ENCODE results near the gene RARRES1. TPM values are rescaled to one million over a fixed set of nuclear protein-coding genes. Genes with fewer than 3 reads are reported as not detected.

RARRES1 gene
- total RNA-seq, 1 donor from 2014 or later = 1.3 TPM

DNA sequence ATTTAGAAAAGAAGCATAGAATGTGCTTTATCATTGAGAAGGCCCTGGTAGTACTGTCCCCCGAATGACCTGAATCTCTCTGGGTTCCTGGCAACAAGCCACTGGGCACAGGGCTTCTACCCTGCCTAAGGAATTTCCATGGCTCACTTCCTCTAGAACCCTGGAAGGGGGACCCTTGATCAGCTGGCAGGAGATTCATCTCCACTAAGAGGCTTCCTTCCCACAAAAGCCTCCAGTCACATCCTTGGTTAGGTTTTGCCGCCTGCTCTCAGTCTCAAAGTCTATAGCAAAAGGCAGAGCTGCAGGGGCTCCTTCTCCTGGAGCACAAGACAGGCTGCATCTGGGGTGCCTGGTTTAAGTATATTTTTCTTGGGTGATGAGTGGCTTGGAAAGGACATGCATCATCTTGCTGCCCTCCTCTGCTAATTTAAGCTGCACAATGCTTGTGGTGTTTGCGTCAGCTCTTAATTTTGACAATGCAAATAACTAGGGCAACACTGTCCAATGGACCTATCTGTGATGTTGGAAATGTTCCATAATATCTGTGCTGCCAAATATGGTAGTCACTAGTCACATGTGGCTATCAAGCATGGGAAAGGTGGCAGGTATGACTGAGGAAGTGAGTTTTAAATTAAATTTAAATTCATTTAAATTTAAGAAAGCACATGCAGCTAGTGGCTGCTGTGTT lies 33.4 kb upstream of the RARRES1 start:
- DNase-seq (ENCODE audit: low spot score) (no peak), ATAC-seq (no peak)

DNA sequence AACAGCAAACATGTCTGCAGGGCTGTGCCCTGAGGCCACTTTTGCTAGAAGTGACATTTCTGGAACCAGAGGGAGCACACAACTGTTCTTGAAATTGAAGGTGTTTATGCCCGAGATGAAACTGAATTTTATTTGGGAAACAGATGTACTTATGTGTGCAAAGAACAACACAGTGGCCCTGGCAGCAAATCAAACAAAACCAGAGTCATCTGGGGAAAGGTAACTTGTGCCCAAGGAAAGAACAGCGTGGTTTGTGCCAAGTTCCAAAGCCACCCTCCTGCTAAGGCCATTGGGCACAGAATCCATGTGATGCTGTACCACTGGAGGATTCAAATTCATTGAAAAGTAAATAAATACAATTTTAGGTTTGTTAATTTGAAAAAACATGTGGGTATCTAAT lies 31.2 kb upstream of the RARRES1 start:
- no peak for ATAC-seq
- no peak for DNase-seq (ENCODE audit: low spot score)

DNA sequence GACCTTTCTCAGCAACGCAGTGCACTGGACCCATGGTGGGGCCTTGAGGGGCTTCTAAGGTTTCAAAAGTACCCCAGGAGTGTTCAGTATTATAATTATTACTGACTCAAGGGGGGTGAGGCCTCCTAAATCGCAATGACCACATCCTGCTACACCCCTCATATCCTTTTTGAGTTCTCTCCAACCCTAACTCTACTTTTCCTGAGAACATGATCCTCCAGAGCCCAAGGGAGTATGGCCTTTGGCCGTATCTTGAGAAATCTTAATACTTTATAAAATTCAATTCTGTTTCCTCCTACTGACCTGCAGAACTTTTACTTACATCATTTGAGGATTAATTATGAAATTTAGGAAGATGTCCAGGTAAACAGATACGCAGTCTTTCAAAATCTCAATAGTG lies 30.4 kb upstream of the RARRES1 start:
- no peak for ATAC-seq

DNA sequence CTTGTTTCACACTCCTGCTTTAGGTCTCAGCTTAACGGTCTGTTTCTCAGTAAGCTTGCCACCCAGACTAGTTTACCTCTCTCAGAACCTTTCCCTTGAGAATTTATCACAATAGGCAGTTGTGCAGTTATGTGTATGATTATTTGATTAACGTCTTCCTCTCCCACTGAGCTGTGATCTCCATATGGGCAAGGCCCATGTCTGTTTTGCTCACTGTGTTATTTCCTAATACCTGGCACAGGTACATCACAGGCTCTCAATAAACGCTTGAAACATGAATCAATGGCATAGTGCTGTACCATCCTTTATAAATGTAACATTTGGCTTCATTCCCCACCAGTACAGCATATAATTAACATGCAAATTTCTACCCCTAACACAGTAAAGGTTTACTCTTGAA lies 29.1 kb upstream of the RARRES1 start:
- no peak for ATAC-seq

More for the DNA sequence above, 30.4 kb upstream of the RARRES1 start:
- DNase-seq (ENCODE audit: low spot score) = no peak

DNA sequence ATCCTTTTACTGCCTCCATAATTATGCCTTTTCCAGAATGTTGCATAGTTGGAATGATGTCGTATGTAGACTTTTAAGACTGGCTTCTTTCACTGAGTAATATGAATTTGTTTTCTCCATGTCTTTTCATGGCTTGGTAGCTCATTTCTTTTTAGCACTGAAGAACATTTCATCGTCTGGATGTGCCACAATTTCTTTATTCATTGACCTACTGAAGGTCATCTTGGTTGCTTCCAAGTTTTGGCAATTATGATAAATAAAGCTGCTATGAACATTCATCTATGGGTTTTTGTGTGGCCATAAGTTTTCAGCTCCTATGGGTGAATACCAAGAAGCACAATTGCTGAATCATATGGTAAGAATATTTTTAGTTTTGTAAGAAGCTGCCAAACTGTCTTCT lies 23.2 kb upstream of the RARRES1 start:
- ATAC-seq = no peak

More for the DNA sequence above, 29.1 kb upstream of the RARRES1 start:
- no peak for DNase-seq (ENCODE audit: low spot score)

DNA sequence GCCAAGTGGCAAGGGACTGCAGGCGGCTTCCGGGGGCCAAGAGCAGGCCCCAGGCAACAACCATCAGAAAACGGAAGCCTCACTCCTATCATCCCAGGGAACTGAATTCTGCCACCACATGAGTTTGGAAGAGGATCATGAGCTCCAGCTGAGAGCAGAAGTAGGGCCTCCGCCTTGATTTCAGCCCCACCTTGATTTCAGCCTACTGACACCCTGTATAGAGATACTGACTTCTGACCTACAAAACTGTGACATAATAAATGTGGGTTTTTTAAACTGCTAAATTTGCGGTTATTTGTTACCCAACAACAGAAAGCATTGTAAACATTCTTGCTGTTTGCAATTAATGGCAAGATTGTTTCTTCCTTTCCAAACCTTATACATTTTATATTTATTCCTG lies 21.6 kb upstream of the RARRES1 start:
- no peak for DNase-seq (ENCODE audit: low spot score)
- ATAC-seq = no peak

More for the DNA sequence above, 23.2 kb upstream of the RARRES1 start:
- no peak for DNase-seq (ENCODE audit: low spot score)

DNA sequence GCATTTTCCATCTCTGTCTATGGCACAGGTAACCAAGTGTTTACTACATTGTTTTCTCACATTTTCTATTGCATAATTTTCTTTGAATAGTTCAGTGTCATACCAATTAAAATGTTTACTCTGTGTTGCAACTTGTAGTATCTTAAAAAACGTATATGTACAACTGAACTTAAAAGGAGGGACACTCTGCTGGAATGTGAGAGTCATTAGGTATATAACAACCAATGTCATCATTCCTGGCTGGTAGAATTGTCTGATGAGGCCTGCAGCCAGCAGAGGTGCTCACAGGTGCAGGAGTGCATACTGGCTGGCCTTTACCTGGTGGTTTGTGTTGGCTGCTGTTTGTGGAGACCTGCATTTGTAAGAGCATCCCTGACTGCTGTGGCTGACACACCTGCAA lies 19.1 kb upstream of the RARRES1 start:
- ATAC-seq (no peak), DNase-seq (ENCODE audit: low spot score) (no peak)

DNA sequence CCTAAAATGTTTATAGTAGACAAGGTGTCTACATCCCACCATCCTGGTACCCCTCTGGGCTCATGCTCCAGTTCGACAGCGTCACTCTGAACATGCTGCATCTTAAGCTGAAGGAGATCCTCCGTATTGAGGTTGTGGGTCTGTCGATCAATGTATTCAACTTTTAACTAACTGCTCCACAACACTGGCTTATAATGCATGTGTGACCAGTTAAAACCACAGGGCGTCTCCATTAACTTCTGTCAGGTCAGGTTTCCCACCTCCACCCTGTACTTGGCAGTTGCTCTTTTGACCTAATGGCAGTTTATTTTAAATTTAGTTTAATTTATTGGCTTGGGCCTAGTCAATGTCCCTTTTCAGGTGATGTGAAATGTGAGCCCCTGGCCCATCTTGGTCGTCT lies 17.8 kb upstream of the RARRES1 start:
- DNase-seq (ENCODE audit: low spot score) = no peak

DNA sequence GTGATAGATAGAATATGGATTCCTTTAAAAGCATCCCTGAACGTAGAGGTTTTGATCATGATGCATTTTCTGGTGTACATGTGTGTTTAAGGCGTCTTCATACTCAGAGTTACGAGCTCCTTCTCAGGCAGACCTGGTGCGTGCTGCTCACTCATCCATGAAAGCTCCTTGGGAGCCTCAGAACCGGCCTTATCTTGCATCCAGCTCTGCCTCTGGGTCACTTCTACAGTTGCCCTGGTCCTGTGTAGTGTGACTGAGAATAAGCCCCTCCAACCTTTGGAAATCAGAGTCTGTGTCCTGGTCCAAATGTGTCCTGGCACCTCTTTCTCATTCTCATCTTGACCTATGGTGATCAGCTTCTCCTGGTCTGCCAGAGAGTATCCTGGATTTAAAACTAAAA lies 17.3 kb upstream of the RARRES1 start:
- ATAC-seq (no peak), DNase-seq (ENCODE audit: low spot score) (no peak)

More for the DNA sequence above, 17.8 kb upstream of the RARRES1 start:
- no peak for ATAC-seq

DNA sequence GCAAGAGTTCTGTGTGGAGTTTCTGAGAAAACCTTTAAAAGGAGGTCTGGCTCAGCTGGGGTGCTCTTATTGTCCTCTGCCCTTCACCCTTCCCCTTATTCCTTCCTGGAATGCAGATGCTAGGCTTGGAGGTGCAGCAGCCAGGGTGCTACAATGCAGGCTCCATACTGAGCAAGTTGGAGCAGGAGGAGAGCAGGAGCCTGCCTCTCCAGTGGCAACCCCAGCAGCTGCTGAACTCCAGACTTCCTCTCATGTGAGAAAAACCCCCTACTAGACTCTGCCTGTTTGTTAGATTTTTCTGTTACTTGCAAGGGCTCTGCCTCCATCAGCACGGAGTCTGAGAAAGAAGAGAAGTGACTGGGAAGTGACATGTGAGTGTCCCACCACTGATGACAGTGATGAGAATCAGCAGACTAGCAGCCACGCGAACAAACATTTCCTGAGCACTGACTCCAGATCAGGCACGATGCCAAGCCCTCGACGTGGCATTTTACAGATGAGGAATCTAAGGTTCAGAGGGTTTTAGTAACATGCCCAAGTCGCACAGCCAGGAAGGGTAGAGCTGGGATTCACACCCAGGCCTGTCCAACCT lies 16.1 kb upstream of the RARRES1 start:
- peak; percentile 30 for ATAC-seq

DNA sequence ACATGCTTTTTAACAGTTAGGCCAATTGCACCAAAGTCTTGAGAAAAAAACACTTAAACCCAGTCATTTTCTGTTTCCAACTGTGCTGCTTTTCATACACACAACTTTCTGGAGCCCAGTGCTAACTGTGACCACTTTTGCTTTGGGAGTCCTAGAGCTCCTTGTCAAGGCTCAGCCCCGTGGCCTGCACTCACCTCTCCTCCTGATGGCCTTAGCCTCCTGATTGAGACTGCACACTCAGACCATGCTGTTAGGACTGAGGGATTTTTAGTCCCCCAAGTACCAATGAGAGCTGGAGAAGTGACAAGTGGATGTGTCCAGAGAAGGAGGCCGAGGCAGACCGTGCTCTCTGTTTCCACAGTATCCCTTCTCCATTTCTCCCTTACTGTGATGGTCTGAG lies 15.2 kb upstream of the RARRES1 start:
- no peak for ATAC-seq
- DNase-seq (ENCODE audit: low spot score) = no peak

More for the DNA sequence above, 16.1 kb upstream of the RARRES1 start:
- DNase-seq (ENCODE audit: low spot score) = no peak

DNA sequence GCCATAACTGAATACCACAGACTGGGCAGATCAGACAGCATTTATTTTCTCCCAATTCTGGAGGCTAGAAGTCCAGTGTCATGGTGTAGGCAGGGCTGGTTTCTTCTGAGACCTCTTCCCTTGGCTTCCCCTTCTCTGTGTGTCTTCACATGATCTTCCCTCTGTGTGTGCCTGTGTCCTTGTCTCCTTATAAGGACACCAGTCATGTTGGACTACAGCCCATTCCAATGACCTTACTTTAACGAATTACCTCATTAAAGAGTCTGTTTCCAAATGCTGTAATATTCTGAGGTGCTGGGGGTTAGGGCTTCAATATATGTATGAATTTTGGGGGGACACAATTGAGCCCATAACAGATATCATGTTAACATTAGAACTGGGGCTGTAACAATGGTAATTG lies 13.3 kb upstream of the RARRES1 start:
- ATAC-seq = no peak
- DNase-seq (ENCODE audit: low spot score) = no peak

DNA sequence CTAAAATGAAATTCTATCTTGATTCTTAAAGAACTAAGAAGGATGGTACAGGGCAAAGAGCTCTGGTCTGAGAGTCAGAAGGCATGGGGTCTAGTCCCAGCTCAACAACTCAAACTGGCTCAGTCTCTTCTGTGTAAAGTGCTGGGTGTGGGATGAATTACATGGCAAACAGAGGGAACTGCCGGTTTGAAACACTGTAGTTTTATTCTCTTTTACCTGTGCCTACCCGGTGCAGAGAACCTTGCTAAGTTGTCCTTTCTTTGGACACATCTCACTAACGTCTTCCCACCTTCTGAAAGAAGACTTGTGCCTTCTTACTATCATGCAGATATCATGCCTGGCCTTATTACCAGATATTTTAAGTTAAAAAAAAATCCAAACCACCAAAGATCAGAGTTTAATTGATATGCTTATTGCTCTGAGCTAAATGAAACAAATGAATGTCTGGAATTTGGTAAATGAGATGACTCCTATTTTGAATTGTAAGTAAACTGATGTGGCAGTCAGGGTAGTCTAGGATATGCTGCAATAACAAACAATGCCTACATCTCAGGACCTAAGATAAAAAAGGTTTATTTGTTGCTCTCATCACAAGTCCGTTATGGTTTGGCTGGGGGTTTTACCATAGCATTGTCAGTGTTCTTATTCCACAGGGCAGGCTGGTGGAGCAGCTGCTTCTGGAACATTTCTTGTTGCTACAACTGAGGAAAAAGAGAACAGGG lies 12.5 kb upstream of the RARRES1 start:
- ATAC-seq (no peak), DNase-seq (ENCODE audit: low spot score) (no peak)

DNA sequence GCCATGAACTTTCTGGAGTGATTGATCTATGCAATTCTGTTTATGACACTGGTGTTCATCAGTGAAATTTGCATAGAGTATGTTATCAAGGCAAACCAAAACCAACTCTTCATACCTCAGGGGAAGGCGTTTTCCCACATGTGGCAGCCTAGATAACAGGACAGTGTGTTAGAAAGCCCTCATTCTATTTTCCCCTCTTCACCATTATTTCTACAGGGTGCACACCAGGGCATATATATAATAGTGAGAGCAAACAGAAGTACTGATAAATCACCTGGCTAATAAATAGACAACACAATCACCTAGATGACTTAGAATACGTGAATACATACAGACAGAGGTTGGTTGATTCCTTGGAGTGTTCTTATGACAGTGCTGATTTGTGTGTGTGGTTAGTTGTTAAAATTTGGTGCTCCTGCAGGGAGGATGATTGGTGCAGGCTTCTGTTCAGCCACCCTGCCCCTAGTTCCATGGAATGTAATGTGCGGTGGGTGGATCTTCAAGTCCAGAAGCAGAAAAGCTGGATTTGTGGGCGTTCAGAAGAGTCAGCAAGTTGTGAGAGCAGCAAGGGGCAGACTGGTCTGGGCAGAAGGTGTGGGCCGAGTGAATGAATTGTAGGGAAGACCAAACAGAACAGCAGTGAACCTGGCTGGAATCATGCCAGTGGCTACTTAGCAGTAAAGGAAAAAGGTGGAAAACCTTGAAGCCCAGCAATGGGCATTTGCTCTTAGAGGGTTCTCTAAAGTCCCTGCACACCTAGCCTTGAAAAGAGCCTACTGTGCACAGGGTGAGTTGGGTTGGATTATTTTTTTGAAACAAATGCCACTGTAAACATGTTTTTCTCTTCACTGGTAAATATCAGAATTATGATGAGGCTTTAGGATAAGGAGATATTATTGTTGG lies 11.7 kb upstream of the RARRES1 start:
- DNase-seq (ENCODE audit: low spot score) (no peak), ATAC-seq (no peak)

DNA sequence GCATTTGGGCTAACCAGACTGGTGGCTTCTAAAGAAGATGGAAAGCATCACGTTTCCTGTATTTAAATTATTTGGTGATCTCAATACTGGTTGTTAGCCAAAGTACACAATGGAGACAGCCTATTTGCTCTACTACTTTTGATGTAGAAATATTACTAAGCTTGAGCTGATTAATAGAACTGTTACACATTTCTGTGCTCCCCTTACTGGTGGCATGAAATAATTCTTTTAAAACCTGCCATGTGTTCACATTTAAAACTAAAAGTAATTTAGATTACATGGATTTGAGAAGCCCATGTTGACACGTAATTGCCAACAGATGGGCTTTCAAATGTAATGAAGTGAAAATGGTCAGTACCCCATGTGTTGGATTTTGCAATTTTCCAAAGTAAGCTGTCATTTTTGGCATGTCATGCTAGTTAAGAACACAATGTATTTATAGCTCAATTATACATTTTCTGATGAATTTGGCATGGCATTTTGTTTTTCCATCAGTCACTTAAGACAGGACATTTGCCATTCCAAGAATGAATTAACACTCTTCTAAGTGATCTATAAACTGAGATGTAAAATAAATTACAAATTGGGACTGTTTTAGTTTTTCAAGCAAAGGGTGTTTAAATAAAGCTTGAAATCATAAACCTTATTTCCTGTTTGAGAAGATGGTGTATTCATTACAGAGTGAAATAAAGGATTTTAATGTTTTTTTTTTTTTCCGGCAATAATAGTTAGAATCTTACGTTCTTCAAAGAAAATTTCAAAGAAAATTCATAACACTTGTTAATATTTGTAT lies 10.8 kb upstream of the RARRES1 start:
- ATAC-seq (no peak), DNase-seq (ENCODE audit: low spot score) (no peak)

DNA sequence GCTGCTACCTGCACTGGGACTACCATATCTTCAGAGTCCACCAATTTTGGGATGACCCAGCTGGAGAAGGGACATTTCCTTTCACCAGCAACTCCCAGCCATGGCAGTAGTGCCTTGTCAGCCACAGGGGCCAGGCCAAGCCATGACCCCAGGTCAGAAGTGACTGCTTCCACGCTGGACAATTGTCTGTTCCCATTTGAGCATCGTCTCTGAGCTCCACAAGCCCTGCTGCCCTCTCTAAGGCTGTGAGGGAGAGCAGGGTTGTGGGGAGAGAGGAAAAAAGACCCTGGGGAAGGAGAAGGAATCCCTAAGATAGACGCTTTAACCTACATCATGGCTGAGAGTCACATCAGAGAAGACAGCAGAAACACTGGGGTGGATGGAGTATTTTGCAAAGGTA lies 7.4 kb upstream of the RARRES1 start:
- DNase-seq (ENCODE audit: low spot score) (no peak), ATAC-seq (no peak)

DNA sequence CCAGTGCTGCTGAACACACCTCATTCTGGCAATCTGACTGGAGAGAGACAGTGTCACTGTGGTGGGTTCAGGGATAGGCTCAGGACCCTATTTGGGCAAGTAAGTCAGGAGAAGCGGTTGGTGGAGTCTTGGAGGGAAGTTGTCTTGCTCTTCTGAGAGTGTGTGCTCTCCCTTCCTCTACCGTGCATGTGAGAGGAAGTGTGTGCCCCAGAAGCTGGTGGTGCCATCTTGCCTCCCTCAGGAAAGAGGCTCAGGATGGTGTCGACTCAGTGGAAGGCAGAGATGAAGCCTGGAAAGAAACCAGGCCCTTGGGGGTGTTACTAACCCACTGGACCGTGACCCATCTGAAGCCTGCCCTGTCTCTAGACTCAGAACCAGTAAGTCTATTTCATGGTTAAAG lies 6.8 kb upstream of the RARRES1 start:
- ATAC-seq (no peak), DNase-seq (ENCODE audit: low spot score) (no peak)

DNA sequence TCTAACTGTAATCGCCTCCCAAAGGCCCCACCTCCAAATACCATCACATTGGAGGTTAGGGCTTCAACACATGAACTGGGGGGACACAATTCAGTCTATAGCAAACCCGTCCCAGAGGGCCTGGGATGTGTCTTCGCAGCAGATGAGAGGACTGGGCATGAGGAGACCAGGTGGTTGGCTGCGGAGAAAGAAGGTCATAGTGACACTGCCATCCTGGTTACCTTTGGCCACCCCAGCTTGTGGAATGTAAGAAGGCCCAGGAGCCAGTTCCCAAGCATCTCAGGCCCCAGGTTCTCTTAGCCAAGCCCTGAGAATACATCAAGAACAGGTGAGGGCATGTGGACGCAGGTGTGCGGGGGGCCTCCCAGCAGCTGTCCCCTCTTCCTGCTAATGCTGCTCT lies 6.4 kb upstream of the RARRES1 start:
- DNase-seq (ENCODE audit: low spot score) (no peak), ATAC-seq (no peak)

DNA sequence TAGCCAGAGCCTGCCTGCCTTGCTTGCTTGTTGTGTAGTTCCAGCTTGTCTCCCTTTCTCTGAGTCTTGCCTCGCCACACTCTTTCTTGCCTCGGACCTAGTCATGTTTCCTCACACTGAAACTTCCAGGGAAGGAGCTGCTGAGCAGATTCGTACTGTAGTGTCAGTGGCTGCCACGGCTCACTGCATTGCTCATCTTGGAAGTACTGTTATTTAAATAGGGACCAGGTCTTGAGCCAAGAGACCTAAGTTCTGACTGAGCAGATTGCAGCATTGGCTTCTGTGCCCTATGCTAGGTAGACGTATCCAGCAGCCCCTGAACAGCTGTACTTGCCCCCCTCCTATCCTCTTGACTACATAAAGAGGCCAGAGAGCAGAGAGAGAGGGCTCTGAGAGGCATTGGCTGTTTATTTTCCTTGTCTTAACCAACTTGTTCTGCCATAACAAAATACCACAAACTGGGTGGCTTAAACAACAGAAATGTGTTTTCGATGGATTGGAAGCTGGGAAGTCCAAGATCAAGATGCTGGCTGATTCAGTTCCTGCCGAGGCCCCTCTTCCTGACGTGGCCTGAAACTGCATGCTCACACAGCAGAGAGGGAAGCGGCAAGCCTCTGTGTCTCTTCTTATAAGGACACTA lies 5.8 kb upstream of the RARRES1 start:
- no peak for DNase-seq (ENCODE audit: low spot score)
- ATAC-seq = no peak

DNA sequence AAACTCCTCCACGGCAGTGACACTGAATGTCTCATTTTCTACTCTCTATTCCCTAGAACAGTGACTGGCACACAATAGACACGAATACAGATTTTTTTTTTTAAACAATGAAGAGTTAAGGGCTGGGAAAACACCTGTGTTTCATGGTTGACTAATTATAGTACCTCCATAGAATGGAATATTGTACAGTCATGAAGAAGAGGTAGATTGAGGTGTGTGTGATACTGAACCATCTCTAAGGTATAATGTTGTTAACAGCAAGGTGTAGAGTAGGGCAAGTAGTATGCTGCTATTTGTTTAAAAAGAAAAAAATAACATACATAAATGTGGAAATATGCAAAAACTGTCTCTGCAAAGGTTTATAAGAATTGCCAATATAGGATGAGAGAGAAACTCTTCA lies 5.2 kb upstream of the RARRES1 start:
- DNase-seq (ENCODE audit: low spot score) = no peak
- no peak for ATAC-seq
